Left lung (tissue), 10 donors: Measurements from ENCODE around the gene INCA1. TPM values are rescaled to one million over a fixed set of nuclear protein-coding genes. Genes with fewer than 3 reads are reported as not detected.

Experiments
- ATAC-seq: fragments of 200-7000 bp; cut with Tn5 transposase; one replicate; pipeline ENCODE4 v1.9.1; 2020; ENCODE audit warnings: moderate library complexity
- DNase-seq, 4 donors: peaks; one replicate each; pipeline ENCODE4 v3.0.0-alpha.2; 2013 to 2020
- H3K27ac ChIP-seq, 2 donors: fragments of 200-600 bp; sonication (generic) in 1 of 2; one replicate each; pipeline versions ENCODE4 v1.5.0 to v1.8.0; 2020 to 2021
- H3K27me3 ChIP-seq, 2 donors: fragments of 200-600 bp; sonication (generic) in 1 of 2; one replicate each; pipeline versions ENCODE4 v1.5.0 to v1.8.0; 2020 to 2021
- H3K36me3 ChIP-seq, 2 donors: fragments of 200-600 bp; sonication (generic) in 1 of 2; one replicate each; pipeline versions ENCODE4 v1.5.0 to v1.8.0; 2020 to 2021
- H3K4me1 ChIP-seq, 2 donors: fragments of 200-600 bp; one replicate each; pipeline ENCODE4 v1.8.0; 2021
- H3K4me3 ChIP-seq, 2 donors: fragments of 200-600 bp; sonication (generic) in 1 of 2; one replicate each; pipeline versions ENCODE4 v1.5.0 to v1.8.0; 2020 to 2021; ENCODE audit warnings: mild to moderate bottlenecking in 1 of 2
- H3K9me3 ChIP-seq, 2 donors: fragments of 200-600 bp; sonication (generic) in 1 of 2; one replicate each; pipeline versions ENCODE4 v1.5.0 to v1.8.0; 2020 to 2021
- intact Hi-C, 2 donors: fragments of 100-400 bp; cut with DNase I; formaldehyde crosslinking; loops; one replicate each; pipeline versions ENCODE4 v1.11.2 to v1.14.2; 2022
- polyA plus RNA-seq, 6 donors: library from polyadenylated mRNA; unstranded; fragments of 120-200 nt; gene quantifications; one replicate each; pipeline ENCODE4 v1.2.1, GENCODE V29; 2013; ENCODE audit not compliant: insufficient read length in 6 of 6
- total RNA-seq, 2 donors: library from RNA; stranded (reverse); fragmentation: NEBNext Ultra II Directional; extraction: Animal tissue kit (Norgen Biotek cat#: 25700); gene quantifications; one replicate each; pipeline ENCODE4 v1.2.1, GENCODE V29; 2021
- TF ChIP-seq, protein P1 (sequence below), 2 donors: fragments of 200-600 bp; sonication (generic) in 1 of 2; IDR thresholded peaks; one replicate each; pipeline versions ENCODE4 v1.5.0 to v1.8.0; 2021; ENCODE audit warnings: antibody characterized with exemption in 2 of 2
- donor health status: DM: no; HTN: yes; CAD: no.
- donor health status: DM: no; HTN: no; CAD: no.

Gene INCA1
- total and polyA plus RNA-seq, 8 donors, result 1.0 to 11.5 (median 8.6) TPM

DNA sequence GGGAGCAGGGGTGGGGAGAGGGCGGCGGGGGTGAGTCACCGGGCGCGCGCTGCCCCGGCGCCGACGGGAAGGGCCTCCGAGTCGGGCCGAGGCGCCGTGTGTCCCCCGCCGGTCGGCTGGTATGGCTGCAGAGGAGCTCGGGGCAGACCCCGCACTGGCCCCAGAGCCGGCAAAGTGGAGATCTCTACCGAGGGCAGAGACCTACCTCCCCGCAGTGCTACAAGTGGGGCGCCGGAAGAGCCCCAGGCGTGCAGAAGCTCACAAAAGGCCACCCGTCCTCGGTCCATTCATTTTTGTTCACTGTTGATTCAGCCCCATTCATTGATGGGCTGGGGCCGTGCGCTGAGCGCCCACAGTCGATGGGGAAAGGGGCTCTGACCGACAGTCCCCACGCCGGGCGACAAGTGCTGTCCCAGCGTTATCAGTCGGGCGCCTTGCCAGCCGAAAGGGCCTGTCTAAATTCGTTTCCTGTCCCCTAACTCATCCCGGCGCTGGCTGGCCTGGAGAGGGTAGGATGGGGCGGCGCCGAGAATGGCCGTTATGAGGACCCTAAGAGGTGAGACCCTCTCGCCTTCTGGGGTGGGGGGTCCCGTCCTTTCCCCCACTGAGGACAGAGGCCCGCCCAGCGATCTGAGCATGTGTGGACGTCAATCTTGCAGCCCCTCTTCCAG lies 47.1 kb downstream of the INCA1 start:
- Histone ChIP-seq H3K9me3 (no peaks in the 10 kb centered on the region), H3K4me3 (peak overlapping the region; percentile 87 to 100), H3K27me3 (no peaks in the 10 kb centered on the region), H3K36me3 (peaks cover 0 to 22% of the 10 kb centered on the region in 2 donors), H3K27ac (peak overlapping the region; percentile 99 to 100), H3K4me1 (peaks cover 16 to 39% of the 10 kb centered on the region in 2 donors)
- intact Hi-C loops, result no loop called here
- TF ChIP-seq, protein P1, sequence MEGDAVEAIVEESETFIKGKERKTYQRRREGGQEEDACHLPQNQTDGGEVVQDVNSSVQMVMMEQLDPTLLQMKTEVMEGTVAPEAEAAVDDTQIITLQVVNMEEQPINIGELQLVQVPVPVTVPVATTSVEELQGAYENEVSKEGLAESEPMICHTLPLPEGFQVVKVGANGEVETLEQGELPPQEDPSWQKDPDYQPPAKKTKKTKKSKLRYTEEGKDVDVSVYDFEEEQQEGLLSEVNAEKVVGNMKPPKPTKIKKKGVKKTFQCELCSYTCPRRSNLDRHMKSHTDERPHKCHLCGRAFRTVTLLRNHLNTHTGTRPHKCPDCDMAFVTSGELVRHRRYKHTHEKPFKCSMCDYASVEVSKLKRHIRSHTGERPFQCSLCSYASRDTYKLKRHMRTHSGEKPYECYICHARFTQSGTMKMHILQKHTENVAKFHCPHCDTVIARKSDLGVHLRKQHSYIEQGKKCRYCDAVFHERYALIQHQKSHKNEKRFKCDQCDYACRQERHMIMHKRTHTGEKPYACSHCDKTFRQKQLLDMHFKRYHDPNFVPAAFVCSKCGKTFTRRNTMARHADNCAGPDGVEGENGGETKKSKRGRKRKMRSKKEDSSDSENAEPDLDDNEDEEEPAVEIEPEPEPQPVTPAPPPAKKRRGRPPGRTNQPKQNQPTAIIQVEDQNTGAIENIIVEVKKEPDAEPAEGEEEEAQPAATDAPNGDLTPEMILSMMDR (IDR thresholded peaks at IDR 0.05), result no peak
- ATAC-seq, result no peak
- DNase-seq, result peak in 2 of 4 donors; percentile 72 to 91

DNA sequence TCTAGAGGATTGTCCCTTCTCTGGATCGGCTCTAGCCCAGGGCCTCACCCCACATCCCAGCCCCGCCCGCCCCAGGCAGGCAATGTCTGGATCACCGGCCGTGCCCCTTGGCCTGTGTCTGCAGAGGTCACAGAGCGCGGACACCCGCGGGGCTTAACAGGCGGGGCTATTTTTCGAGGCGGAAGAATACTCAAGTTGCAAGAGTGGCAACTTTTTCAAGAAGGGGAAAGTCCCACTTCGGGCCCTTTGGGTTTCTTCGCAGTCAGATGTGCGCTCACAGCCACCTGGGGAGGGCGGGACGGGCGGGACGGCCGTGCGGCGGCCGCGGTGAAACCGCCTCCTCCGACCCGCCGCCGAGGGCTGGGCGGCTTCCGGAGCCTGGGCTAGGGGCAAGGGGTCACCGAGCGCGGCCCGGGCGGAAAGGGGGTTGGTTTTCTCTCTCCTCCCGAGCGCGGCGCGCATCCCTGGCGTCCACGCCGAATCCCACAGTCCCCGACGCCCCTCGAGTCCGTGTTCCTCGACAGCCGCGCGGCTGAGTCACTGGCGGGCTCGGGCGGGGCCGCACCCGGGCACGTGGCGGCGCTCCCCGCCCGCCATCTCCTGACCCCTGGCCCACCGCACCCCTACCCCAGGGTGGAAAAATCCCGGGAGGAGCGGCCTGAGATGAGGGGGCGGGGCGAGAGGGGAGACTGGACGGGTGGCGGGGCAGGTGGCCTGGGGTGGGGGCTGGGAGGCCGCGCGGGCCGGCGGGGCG lies 47.8 kb downstream of the INCA1 start:
- H3K27ac ChIP-seq, result peak overlapping the region; percentile 99 to 100
- no peaks in the 10 kb centered on the region for H3K9me3 ChIP-seq
- H3K4me3 ChIP-seq, result peak overlapping the region; percentile 87 to 100
- H3K36me3 ChIP-seq, result peaks cover 0 to 29% of the 10 kb centered on the region in 2 donors
- H3K27me3 ChIP-seq, result no peaks in the 10 kb centered on the region
- peaks cover 21 to 46% of the 10 kb centered on the region in 2 donors for H3K4me1 ChIP-seq
- intact Hi-C loops, result no loop called here
- peak; percentile 55 for ATAC-seq
- TF ChIP-seq, protein P1 (IDR thresholded peaks at IDR 0.05), result no peak
- peak; percentile 43 to 95 (median 79) for DNase-seq

DNA sequence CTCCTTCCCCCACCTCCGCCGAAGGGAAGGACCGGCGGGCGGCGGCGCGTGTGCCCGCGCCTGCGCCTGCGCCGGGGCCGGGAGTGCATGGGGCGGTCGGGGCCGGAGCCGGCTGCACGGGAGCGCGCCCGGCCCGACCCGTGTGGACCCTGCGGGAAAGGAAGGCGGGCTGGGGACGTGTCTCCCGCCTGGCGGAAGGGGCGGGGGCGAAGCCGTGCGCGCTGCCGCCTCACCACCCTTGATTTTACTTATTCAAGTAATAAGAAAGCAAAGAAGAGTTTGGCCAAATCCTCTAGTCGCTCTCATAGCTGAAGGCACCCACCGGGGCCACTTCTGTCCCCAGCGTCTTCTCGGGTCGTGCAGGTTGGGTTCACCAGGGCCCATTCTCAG lies 48.4 kb downstream of the INCA1 start:
- Histone ChIP-seq H3K27me3 (no peaks in the 10 kb centered on the region), H3K27ac (peak overlapping the region; percentile 99 to 100), H3K36me3 (peaks cover 0 to 35% of the 10 kb centered on the region in 2 donors), H3K9me3 (no peaks in the 10 kb centered on the region), H3K4me1 (peaks cover 21 to 52% of the 10 kb centered on the region in 2 donors), H3K4me3 (peak overlapping the region; percentile 87 to 100)
- DNase-seq (peak in 3 of 4 donors; percentile 89 to 96 (median 94)), ATAC-seq (peak; percentile 77)
- intact Hi-C loops, result no loop called here
- TF ChIP-seq, protein P1 (IDR thresholded peaks at IDR 0.05), result no peak

DNA sequence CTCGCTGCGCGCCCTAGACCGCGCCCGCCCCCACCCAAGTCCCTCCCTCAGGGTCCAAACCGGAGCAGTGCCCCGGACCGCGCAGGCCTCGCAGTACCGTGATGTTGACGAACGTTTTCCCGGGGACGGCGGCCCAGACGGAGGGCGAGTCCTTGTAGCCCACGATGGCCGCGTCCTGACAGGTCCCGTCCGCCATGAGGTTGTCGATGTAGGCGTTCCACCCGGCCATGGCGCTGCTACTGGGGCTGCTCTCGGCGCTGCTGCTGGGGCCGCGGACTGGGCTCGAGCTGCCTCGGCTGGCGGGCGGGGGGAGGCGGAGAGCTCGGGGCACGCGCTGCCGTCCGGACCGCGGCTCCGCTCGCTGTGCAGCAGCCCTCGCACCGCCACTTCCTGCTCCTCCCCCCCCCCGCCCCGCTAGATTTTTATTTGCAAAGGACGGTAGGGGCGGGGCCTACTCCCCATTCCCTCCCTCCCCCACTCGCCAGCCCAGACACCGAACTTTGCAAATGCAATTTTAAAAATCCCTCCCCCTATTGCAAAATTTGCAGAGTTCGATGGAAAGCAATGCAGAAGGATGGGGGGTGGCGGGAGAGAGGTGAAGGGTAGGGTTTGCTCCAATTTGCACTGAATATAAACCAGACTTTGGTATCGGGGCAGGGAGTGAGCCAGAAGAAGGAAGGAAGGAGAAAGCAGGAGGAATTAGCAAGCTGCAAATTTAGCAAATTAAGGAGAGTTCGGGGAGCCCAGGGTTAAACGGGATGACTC lies 49.0 kb downstream of the INCA1 start, which contains the start of gene PFN1:
TSS of gene PFN1 (minus strand) at position 365 of the 765 bp plus-strand sequence. CDS start at position 229, 136 bp downstream.
- Histone ChIP-seq H3K36me3 (peaks cover 0 to 40% of the 10 kb centered on the region in 2 donors), H3K27me3 (no peaks in the 10 kb centered on the region), H3K27ac (peak within 1 kb of the TSS; percentile 99 to 100), H3K4me1 (peaks cover 21 to 57% of the 10 kb centered on the region in 2 donors), H3K4me3 (peak within 1 kb of the TSS; percentile 87 to 100), H3K9me3 (no peaks in the 10 kb centered on the region)
- intact Hi-C loops, result no loop called here
- TF ChIP-seq, protein P1 (IDR thresholded peaks at IDR 0.05), result no peak
- ATAC-seq, result peak; percentile 79
- DNase-seq, result peak; percentile 93 to 94 (median 94)
